GM12878 (cell line): ENCODE data around the gene RFXANK. TPM values are rescaled to one million over a fixed set of nuclear protein-coding genes. Genes with fewer than 3 reads are reported as not detected.

Experiments
- CBX5 ChIP-seq: sonication (generic); IDR thresholded peaks from 2 replicates; pipeline ENCODE4 v1.6.1; 2016; ENCODE audit warnings: low read depth, moderate library complexity, mild to moderate bottlenecking, inconsistent platforms
- ESRRA ChIP-seq: IDR thresholded peaks from 2 replicates; pipeline ENCODE4 v1.6.1; 2012; ENCODE audit warnings: mild to moderate bottlenecking, low read length, improper control_type of control experiment
- HDAC2 ChIP-seq: fragments of 200-600 bp; sonication (generic); IDR thresholded peaks from 2 replicates; pipeline ENCODE4 v1.6.1; 2017
- KAT2A ChIP-seq: conservative IDR thresholded peaks from 2 replicates; pipeline ENCODE4 v1.6.1; 2011; ENCODE audit warnings: low read depth, low read length; ENCODE audit not compliant: control insufficient read depth
- KDM1A ChIP-seq: fragments of 200-600 bp; sonication (generic); IDR thresholded peaks from 2 replicates; pipeline ENCODE4 v1.6.1; 2016; ENCODE audit warnings: borderline replicate concordance
- MEF2B ChIP-seq: fragments of 450-650 bp; IDR thresholded peaks from 2 replicates; pipeline ENCODE4 v1.6.1; 2018; ENCODE audit warnings: mild to moderate bottlenecking, moderate library complexity; ENCODE audit not compliant: partially characterized antibody, poor library complexity, severe bottlenecking
- NFYB ChIP-seq: IDR thresholded peaks from 2 replicates; pipeline ENCODE4 v1.6.1; 2011; ENCODE audit warnings: low read depth, mild to moderate bottlenecking, low read length, improper control_type of control experiment, moderate library complexity; ENCODE audit not compliant: insufficient read depth
- POLR2AphosphoS2 ChIP-seq: IDR thresholded peaks from 2 replicates; pipeline ENCODE4 v1.6.1; 2011; ENCODE audit warnings: low read depth, mild to moderate bottlenecking, low read length, improper control_type of control experiment, moderate library complexity
- POLR2AphosphoS5 ChIP-seq: IDR thresholded peaks from 2 replicates; pipeline ENCODE4 v1.6.1; 2011; ENCODE audit warnings: mild to moderate bottlenecking, low read length, inconsistent platforms
- POU2F2 ChIP-seq: IDR thresholded peaks from 3 replicates; pipeline ENCODE4 v1.6.1; 2011; ENCODE audit warnings: low read depth, mild to moderate bottlenecking, low read length, borderline replicate concordance
- SMARCA5 ChIP-seq: fragments of 450-650 bp; IDR thresholded peaks from 2 replicates; pipeline ENCODE4 v1.6.1; 2017; ENCODE audit warnings: mild to moderate bottlenecking
- SMC3 ChIP-seq: IDR thresholded peaks from 2 replicates; pipeline ENCODE4 v1.6.1; 2011; ENCODE audit warnings: low read length, improper control_type of control experiment, borderline replicate concordance
- TCF12 ChIP-seq: IDR thresholded peaks from 2 replicates; pipeline ENCODE4 v1.6.1; 2011; ENCODE audit warnings: low read depth, mild to moderate bottlenecking, low read length
- ZSCAN29 ChIP-seq: fragments of 450-650 bp; IDR thresholded peaks from 2 replicates; pipeline ENCODE4 v1.6.1; 2017; ENCODE audit warnings: mild to moderate bottlenecking, moderate library complexity
- polyA plus RNA-seq, 11 experiments: library from polyadenylated mRNA; depleted of rRNA in 4 of 11; unstranded in 6 of 11; stranded (reverse) in 5 of 11; fragments of >200 nt; fragmentation: Nextera tagmentation in 4 of 11; fragmentation: Illumina TruSeq in 1 of 11; extraction: Ambion mirVana in 4 of 11; extraction: Trizol in 1 of 11; gene quantifications; 1 replicate in 1 of 11; 2 replicates in 10 of 11; pipeline versions ENCODE4 v1.2.1 to v1.2.3, GENCODE V29; 2011 to 2016; ENCODE audit warnings: inconsistent platforms in 2 of 11, missing spikeins in 2 of 11, low read depth in 1 of 11
- total RNA-seq, 4 experiments: library from RNA; depleted of rRNA in 3 of 4; stranded (reverse); fragments of >200 nt in 3 of 4; fragmentation: Illumina TruSeq in 1 of 4; extraction: Trizol in 1 of 4; gene quantifications; 2 replicates each; pipeline versions ENCODE4 v1.2.1 to v1.2.3, GENCODE V29; 2013 to 2021
- TF ChIP-seq, protein P1 (sequence below): fragments of 450-650 bp; formaldehyde crosslinking; IDR thresholded peaks from 2 replicates; pipeline ENCODE4 v1.4.0; 2022; ENCODE audit warnings: mild to moderate bottlenecking, moderate library complexity
- TF ChIP-seq, protein P2 (sequence below): fragments of 450-650 bp; formaldehyde crosslinking; IDR thresholded peaks from 2 replicates; pipeline ENCODE4 v1.4.0; 2020; ENCODE audit warnings: mild to moderate bottlenecking, moderate library complexity
- TF ChIP-seq, protein P3 (sequence below): IDR thresholded peaks from 2 replicates; pipeline ENCODE4 v1.6.1; 2012; ENCODE audit warnings: improper control_type of control experiment, low read depth, low read length; ENCODE audit not compliant: insufficient replicate concordance

Gene RFXANK
- total and polyA plus RNA-seq, 10 of the 15 experiments (the other 5 are each of a cell fraction or from before 2014, with no cell fraction given) = 70.8 to 125 (median 95.7) TPM

DNA sequence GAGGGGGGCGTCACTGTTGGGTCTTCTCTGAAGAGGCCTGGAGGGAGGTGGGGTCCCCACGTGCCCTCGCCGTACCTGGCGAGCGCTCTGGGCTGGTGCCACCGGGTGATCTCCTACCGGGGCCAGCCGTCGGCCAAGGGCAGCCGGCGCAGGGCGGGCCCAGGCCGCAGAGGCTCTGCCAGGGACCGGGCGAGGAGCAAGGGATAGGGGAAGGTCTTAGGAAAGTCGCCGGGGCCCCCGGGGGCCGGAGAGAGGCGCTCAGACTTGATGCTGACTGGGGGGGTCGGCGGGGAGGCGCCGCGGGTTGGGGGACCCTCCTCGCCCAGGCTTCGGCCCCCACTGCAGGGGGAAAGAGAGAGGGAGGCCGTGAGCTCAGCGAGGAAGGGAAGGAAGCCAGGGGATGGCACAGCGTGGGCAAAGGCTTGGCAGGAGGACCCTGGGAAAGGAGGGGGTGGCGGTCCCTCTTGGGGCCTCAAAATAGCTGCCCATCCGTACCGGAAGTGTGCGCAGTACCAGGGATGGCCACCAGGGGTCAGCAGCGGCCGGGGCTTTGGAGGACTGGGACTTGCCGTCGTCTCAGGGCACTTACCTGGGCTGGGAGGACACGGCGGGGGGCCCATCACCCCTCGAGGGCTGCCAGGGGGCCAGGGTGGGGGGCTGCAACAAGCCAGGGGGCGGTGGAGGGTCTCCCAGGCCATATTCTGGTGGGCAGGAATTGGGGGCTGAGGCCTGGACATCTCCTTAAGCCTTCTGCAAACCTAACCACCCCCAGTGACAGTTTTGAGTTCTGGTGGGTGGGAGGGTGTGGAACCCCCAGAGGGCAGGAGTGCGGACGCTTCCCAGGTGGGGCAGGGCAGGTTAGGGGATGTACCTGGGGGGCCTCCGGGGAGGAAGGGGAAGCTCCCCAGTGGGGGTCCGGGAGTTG is 46.1 kb upstream of the RFXANK start (continued):
- TF ChIP-seq, protein P1, sequence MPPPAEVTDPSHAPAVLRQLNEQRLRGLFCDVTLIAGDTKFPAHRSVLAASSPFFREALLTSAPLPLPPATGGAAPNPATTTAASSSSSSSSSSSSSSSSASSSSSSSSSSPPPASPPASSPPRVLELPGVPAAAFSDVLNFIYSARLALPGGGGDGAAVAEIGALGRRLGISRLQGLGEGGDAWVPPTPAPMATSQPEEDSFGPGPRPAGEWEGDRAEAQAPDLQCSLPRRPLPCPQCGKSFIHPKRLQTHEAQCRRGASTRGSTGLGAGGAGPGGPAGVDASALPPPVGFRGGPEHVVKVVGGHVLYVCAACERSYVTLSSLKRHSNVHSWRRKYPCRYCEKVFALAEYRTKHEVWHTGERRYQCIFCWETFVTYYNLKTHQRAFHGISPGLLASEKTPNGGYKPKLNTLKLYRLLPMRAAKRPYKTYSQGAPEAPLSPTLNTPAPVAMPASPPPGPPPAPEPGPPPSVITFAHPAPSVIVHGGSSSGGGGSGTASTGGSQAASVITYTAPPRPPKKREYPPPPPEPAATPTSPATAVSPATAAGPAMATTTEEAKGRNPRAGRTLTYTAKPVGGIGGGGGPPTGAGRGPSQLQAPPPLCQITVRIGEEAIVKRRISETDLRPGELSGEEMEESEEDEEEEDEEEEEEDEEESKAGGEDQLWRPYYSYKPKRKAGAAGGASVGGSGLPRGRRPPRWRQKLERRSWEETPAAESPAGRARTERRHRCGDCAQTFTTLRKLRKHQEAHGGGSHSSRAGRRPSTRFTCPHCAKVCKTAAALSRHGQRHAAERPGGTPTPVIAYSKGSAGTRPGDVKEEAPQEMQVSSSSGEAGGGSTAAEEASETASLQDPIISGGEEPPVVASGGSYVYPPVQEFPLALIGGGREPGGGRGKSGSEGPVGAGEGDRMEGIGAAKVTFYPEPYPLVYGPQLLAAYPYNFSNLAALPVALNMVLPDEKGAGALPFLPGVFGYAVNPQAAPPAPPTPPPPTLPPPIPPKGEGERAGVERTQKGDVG (CRISPR knock-in tag) = no peak
- TF ChIP-seq MEF2B (peak; percentile 37), CBX5 (no peak), ESRRA (0 out of 2 replicates have a peak, but pooled peaks have one; percentile 59), KDM1A (no peak), POU2F2 (0 out of 3 replicates have a peak, but pooled peaks have one; percentile 29), KAT2A (no peak), ZSCAN29 (no peak), POLR2AphosphoS5 (no peak), TCF12 (no peak), POLR2AphosphoS2 (no peak), SMC3 (peak; percentile 99), SMARCA5 (peak; percentile 67; the same call in 1 of the 2 replicates), NFYB (no peak), HDAC2 (no peak)
- TF ChIP-seq, protein P2, sequence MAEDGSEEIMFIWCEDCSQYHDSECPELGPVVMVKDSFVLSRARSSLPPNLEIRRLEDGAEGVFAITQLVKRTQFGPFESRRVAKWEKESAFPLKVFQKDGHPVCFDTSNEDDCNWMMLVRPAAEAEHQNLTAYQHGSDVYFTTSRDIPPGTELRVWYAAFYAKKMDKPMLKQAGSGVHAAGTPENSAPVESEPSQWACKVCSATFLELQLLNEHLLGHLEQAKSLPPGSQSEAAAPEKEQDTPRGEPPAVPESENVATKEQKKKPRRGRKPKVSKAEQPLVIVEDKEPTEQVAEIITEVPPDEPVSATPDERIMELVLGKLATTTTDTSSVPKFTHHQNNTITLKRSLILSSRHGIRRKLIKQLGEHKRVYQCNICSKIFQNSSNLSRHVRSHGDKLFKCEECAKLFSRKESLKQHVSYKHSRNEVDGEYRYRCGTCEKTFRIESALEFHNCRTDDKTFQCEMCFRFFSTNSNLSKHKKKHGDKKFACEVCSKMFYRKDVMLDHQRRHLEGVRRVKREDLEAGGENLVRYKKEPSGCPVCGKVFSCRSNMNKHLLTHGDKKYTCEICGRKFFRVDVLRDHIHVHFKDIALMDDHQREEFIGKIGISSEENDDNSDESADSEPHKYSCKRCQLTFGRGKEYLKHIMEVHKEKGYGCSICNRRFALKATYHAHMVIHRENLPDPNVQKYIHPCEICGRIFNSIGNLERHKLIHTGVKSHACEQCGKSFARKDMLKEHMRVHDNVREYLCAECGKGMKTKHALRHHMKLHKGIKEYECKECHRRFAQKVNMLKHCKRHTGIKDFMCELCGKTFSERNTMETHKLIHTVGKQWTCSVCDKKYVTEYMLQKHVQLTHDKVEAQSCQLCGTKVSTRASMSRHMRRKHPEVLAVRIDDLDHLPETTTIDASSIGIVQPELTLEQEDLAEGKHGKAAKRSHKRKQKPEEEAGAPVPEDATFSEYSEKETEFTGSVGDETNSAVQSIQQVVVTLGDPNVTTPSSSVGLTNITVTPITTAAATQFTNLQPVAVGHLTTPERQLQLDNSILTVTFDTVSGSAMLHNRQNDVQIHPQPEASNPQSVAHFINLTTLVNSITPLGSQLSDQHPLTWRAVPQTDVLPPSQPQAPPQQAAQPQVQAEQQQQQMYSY (CRISPR knock-in tag) = no peak
- TF ChIP-seq, protein P3, sequence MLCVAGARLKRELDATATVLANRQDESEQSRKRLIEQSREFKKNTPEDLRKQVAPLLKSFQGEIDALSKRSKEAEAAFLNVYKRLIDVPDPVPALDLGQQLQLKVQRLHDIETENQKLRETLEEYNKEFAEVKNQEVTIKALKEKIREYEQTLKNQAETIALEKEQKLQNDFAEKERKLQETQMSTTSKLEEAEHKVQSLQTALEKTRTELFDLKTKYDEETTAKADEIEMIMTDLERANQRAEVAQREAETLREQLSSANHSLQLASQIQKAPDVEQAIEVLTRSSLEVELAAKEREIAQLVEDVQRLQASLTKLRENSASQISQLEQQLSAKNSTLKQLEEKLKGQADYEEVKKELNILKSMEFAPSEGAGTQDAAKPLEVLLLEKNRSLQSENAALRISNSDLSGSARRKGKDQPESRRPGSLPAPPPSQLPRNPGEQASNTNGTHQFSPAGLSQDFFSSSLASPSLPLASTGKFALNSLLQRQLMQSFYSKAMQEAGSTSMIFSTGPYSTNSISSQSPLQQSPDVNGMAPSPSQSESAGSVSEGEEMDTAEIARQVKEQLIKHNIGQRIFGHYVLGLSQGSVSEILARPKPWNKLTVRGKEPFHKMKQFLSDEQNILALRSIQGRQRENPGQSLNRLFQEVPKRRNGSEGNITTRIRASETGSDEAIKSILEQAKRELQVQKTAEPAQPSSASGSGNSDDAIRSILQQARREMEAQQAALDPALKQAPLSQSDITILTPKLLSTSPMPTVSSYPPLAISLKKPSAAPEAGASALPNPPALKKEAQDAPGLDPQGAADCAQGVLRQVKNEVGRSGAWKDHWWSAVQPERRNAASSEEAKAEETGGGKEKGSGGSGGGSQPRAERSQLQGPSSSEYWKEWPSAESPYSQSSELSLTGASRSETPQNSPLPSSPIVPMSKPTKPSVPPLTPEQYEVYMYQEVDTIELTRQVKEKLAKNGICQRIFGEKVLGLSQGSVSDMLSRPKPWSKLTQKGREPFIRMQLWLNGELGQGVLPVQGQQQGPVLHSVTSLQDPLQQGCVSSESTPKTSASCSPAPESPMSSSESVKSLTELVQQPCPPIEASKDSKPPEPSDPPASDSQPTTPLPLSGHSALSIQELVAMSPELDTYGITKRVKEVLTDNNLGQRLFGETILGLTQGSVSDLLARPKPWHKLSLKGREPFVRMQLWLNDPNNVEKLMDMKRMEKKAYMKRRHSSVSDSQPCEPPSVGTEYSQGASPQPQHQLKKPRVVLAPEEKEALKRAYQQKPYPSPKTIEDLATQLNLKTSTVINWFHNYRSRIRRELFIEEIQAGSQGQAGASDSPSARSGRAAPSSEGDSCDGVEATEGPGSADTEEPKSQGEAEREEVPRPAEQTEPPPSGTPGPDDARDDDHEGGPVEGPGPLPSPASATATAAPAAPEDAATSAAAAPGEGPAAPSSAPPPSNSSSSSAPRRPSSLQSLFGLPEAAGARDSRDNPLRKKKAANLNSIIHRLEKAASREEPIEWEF = no peak
